GM12864 (cell line): ENCODE data around the gene STX8.

Experiments
- DNase-seq: peaks from one replicate; pipeline ENCODE4 v3.0.0-alpha.2; 2011; ENCODE audit warnings: low read depth
- H3K4me3 ChIP-seq: 2 replicates; pipeline ENCODE4 v1.5.1; 2011; ENCODE audit warnings: mild to moderate bottlenecking, low read depth, low read length, control low read depth
- CTCF ChIP-seq: IDR thresholded peaks from 2 replicates; pipeline ENCODE4 v1.5.1; 2011; ENCODE audit warnings: low read depth, mild to moderate bottlenecking, moderate library complexity, low read length, control low read depth, inconsistent platforms; ENCODE audit errors: missing control alignments

The STX8 gene

DNA sequence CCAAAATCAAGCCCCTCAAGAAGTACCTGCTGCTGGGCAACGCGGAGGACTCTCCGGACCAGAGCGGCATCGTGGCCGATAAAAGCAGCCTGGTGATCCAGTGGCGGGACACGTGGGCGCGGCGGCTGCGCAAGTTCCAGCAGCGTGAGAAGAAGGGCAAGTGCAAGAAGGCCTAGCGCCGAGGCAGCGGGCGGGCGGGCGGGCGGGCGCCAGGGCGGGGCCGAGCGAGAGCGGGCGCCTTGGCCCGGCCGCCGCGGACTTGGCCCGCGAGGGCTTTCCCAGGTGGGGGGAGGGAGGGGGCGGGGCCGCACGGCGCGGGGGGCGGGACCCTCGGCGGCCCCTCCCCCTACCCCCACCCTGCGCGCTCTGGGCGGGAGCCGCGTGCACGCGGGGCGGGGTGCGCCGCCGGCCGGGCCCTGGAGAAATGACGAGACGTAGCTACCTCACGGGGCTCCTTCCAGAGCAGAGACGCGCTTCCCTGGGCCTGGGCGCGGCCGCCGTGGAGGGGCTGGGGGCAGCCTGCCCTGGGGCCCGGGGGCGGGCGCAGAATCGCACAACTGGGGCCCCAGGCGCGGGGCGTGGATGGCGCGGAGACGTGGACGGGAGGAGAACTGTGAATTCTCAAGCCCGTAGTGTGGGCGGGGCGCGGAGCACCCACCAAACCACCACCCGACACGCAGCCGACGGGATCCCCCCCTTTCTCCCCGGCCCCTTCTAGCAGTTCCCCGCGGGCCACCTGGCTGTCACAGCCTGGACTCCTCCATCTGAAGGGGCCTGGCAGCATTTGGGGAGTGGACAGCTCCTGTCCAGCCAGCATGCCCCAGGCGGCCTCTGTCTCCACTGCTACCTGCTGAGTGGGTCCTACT is 335.6 kb downstream of the STX8 start:
- H3K4me3 ChIP-seq = peak overlapping the region; percentile 47
- no peak for DNase-seq
- TF ChIP-seq CTCF = no peak

DNA sequence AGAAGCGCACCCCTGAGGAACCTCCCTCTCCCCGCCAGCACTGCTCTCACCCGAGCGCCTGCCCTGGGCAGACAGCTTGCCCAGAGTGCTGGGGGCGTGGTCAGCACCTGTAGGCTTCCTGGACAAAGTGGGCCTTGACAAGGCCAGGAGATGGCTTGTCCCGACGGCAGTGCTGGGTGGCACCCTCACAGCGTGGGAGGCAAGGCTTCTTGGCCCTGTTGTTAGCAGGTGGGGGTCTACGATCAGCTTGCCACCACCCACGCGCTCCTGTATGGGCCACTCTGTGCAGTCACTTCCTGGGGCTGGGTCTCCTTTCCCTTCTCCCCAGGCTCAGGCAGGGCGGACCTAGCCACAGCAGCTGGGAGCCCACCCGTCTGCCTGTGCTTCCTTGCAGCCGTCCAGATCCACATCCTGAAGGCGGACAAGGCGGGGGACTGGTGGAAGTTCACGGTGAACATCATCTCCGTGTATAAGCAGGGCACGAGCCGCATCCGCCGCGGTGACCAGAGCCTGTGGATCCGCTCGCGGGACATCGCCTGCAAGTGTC is 336.3 kb downstream of the STX8 start:
- TF ChIP-seq CTCF = no peak

DNA sequence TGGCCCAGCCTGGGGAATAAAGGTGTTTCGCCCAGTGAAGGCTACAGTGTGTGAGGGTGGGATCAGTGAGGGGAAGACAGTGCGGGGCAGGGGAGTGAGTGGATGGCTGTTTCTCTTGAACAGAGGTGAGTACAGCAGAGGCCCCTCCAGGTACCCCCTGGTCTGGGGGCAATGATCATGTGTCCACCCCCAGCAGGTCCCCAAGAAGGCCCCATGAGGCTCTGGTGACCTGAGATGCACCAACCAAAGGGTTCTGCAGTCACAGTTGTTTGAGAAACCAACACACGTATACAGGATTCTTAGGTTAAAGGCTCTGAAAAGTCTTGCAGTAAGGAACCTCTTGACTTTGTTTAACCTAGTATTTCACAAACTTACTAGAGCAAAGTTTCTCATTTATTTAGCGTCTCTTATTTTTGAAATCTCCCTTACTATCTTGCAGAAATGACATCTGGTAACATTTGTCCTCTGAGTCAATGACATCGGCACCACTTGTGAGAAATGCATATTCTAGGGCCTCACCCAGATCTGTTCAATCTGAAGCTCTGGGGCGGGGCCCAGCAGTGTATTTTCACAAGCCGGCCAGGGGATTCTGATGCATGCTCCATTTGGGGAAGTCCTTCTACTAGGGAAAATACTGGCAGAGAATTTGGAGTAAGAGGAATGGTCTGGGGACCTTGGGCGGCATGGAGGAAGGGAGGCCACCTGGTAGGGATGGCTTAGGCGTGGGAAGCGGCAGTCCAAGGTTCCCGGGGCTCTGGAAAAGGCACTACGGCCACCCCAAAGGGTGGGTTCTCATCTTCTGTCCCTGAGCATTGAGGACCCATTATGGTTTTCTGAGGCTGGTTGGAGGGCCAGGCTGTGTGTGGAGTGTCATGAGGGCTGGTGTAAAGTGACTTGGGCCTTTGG is 337.0 kb downstream of the STX8 start:
- no peak for TF ChIP-seq CTCF

More for the DNA sequence above, 336.3 kb downstream of the STX8 start:
- no peak for DNase-seq
- peak overlapping the region; percentile 47 for H3K4me3 ChIP-seq

DNA sequence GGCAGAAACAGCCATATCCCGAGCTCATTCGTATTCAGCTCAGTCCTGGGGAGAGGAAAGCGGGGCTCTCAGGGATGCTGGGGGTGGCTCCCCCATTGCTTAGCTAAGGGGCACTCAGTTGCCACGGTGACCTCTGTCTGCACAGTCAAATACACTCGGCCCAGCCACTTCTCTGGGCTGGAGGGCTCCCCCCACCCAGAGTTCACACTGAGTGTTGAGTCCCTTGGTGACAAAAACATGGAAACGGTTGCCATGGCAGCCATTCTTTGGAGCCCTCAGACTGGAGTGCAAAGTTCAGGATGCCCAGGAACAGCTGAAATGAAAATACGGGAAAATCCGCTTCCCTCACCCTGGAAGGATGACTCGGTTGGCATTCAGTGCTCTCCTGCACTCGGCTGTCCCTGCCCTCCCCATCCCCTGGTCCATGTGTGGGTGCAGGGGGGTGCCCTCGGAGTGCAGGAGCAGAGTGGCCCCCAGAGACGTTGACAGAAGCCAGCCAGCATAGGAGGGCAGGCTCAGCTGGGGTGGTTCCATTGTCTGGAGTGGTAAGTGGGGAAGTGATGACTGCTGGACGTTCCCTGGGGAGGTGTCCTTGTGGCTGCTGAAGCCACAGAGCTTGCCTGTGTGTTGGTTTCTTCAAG is 337.8 kb downstream of the STX8 start:
- TF ChIP-seq CTCF = no peak
- DNase-seq = no peak
- no peak overlapping the region for H3K4me3 ChIP-seq

More for the DNA sequence above, 337.0 kb downstream of the STX8 start:
- no peak for DNase-seq
- no peak overlapping the region for H3K4me3 ChIP-seq

DNA sequence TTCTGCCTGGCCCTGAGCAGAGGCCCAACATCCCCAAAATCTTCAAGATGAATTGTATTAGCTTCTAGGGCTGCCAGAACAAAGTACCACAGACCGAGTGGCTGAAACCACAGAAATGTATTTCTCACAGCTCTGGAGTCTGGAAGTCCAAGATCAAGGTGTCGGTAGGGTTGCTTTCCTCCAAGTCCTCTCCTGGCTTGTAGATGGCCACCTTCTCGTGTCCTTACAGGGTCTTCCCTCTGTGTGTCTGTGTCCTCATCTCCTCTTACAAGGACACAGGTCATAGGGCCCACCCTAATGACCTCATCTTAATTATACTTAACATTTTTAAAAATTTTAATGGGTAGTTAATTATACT is 338.6 kb downstream of the STX8 start:
- no peak for TF ChIP-seq CTCF
- no peak overlapping the region for H3K4me3 ChIP-seq
- DNase-seq = no peak

GRCh38 chr17:9236286-9237052 is 339.2 kb downstream of the STX8 start:
- no peak overlapping the region for H3K4me3 ChIP-seq
- TF ChIP-seq CTCF = no peak
- no peak for DNase-seq
